WTC11 (cell line): ENCODE measurements around the gene SPIC.

ENCODE experiments used
- CREB1 ChIP-seq: sonication (generic); formaldehyde crosslinking; IDR thresholded peaks from 2 replicates; pipeline ENCODE4 v1.8.0; 2023; ENCODE audit warnings: mild to moderate bottlenecking, missing genetic modification reagents
- CREM ChIP-seq: sonication (generic); formaldehyde crosslinking; IDR thresholded peaks from 2 replicates; pipeline ENCODE4 v1.8.1; 2022; ENCODE audit warnings: mild to moderate bottlenecking, missing genetic modification reagents, moderate library complexity
- ELF4 ChIP-seq: sonication (generic); formaldehyde crosslinking; IDR thresholded peaks from 2 replicates; pipeline ENCODE4 v1.8.1; 2022; ENCODE audit warnings: low read depth, mild to moderate bottlenecking, moderate library complexity, missing genetic modification reagents
- TF ChIP-seq, protein P1 (sequence below): fragments of 200-600 bp; IDR thresholded peaks from 2 replicates; pipeline ENCODE4 v1.8.0; 2022; ENCODE audit warnings: antibody characterized with exemption
- TF ChIP-seq, protein P2 (sequence below): sonication (generic); formaldehyde crosslinking; IDR thresholded peaks from 2 replicates; pipeline ENCODE4 v1.8.1; 2023; ENCODE audit warnings: mild to moderate bottlenecking, missing genetic modification reagents, moderate library complexity
- TF ChIP-seq, protein P3 (sequence below): sonication (generic); formaldehyde crosslinking; IDR thresholded peaks from 2 replicates; pipeline ENCODE4 v1.8.0; 2022; ENCODE audit warnings: mild to moderate bottlenecking, missing genetic modification reagents
- TF ChIP-seq, protein P4 (sequence below): sonication (generic); formaldehyde crosslinking; IDR thresholded peaks from 2 replicates; pipeline ENCODE4 v1.8.1; 2023; ENCODE audit warnings: mild to moderate bottlenecking, missing genetic modification reagents, moderate library complexity
- TF ChIP-seq, protein P5 (sequence below): sonication (generic); formaldehyde crosslinking; IDR thresholded peaks from 2 replicates; pipeline ENCODE4 v1.8.1; 2023; ENCODE audit warnings: mild to moderate bottlenecking, moderate library complexity, missing genetic modification reagents
- TF ChIP-seq, protein P6 (sequence below): sonication (generic); formaldehyde crosslinking; IDR thresholded peaks from 2 replicates; pipeline ENCODE4 v1.8.1; 2022; ENCODE audit warnings: missing genetic modification reagents, borderline replicate concordance
- TF ChIP-seq, protein P7 (sequence below): sonication (generic); formaldehyde crosslinking; conservative IDR thresholded peaks from 2 replicates; pipeline ENCODE4 v1.8.1; 2022; ENCODE audit warnings: mild to moderate bottlenecking, missing genetic modification reagents

DNA sequence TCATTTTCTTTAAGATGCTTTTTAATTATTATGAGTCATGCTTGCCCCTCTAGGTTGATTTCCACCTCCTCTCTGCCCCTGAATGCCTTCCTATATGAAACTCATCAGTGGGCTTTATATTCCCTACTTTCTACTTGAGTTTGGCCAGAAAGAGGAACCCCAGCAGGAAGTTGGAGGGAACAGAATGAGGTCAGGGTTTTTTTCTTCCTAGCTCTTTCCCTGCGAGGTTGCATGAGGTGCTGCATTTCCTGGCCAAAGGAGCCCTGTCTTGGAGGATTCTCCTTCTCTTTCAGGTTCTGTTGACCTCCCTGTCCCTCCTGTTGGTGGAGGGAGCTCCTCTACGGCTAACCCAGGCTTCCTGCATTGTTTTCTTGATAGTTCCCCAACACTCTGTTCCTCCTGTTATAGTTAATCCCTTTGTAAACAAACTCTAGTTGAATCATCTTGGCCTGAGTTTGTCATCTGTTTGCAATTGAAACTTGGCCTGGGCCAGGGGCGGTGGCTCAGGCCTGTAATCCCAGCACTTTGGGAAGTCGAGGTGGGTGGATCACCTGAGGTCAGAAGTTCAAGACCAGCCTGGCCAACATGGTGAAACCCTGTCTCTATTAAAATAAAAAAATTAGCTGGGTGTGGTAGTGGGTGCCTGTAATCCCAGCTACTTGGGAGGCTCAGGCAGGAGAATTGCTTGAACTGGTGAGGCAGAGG, 15.3 kb upstream of the SPIC start:
- TF ChIP-seq, protein P1, sequence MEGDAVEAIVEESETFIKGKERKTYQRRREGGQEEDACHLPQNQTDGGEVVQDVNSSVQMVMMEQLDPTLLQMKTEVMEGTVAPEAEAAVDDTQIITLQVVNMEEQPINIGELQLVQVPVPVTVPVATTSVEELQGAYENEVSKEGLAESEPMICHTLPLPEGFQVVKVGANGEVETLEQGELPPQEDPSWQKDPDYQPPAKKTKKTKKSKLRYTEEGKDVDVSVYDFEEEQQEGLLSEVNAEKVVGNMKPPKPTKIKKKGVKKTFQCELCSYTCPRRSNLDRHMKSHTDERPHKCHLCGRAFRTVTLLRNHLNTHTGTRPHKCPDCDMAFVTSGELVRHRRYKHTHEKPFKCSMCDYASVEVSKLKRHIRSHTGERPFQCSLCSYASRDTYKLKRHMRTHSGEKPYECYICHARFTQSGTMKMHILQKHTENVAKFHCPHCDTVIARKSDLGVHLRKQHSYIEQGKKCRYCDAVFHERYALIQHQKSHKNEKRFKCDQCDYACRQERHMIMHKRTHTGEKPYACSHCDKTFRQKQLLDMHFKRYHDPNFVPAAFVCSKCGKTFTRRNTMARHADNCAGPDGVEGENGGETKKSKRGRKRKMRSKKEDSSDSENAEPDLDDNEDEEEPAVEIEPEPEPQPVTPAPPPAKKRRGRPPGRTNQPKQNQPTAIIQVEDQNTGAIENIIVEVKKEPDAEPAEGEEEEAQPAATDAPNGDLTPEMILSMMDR: no peak
- TF ChIP-seq, protein P2, sequence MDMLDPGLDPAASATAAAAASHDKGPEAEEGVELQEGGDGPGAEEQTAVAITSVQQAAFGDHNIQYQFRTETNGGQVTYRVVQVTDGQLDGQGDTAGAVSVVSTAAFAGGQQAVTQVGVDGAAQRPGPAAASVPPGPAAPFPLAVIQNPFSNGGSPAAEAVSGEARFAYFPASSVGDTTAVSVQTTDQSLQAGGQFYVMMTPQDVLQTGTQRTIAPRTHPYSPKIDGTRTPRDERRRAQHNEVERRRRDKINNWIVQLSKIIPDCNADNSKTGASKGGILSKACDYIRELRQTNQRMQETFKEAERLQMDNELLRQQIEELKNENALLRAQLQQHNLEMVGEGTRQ: no peak
- TF ChIP-seq, protein P3, sequence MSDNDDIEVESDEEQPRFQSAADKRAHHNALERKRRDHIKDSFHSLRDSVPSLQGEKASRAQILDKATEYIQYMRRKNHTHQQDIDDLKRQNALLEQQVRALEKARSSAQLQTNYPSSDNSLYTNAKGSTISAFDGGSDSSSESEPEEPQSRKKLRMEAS (CRISPR knock-in tag): no peak
- TF ChIP-seq CREB1 (CRISPR knock-in tag): no peak
- TF ChIP-seq, protein P4, sequence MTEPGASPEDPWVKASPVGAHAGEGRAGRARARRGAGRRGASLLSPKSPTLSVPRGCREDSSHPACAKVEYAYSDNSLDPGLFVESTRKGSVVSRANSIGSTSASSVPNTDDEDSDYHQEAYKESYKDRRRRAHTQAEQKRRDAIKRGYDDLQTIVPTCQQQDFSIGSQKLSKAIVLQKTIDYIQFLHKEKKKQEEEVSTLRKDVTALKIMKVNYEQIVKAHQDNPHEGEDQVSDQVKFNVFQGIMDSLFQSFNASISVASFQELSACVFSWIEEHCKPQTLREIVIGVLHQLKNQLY (CRISPR knock-in tag): no peak
- TF ChIP-seq, protein P5, sequence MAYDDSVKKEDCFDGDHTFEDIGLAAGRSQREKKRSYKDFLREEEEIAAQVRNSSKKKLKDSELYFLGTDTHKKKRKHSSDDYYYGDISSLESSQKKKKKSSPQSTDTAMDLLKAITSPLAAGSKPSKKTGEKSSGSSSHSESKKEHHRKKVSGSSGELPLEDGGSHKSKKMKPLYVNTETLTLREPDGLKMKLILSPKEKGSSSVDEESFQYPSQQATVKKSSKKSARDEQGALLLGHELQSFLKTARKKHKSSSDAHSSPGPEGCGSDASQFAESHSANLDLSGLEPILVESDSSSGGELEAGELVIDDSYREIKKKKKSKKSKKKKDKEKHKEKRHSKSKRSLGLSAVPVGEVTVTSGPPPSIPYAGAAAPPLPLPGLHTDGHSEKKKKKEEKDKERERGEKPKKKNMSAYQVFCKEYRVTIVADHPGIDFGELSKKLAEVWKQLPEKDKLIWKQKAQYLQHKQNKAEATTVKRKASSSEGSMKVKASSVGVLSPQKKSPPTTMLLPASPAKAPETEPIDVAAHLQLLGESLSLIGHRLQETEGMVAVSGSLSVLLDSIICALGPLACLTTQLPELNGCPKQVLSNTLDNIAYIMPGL (CRISPR knock-in tag): no peak
- TF ChIP-seq, protein P6, sequence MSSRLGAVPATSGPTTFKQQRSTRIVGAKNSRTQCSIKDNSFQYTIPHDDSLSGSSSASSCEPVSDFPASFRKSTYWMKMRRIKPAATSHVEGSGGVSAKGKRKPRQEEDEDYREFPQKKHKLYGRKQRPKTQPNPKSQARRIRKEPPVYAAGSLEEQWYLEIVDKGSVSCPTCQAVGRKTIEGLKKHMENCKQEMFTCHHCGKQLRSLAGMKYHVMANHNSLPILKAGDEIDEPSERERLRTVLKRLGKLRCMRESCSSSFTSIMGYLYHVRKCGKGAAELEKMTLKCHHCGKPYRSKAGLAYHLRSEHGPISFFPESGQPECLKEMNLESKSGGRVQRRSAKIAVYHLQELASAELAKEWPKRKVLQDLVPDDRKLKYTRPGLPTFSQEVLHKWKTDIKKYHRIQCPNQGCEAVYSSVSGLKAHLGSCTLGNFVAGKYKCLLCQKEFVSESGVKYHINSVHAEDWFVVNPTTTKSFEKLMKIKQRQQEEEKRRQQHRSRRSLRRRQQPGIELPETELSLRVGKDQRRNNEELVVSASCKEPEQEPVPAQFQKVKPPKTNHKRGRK (CRISPR knock-in tag): no peak
- no peak for TF ChIP-seq CREM
- no peak for TF ChIP-seq ELF4 (CRISPR knock-in tag)
- TF ChIP-seq, protein P7, sequence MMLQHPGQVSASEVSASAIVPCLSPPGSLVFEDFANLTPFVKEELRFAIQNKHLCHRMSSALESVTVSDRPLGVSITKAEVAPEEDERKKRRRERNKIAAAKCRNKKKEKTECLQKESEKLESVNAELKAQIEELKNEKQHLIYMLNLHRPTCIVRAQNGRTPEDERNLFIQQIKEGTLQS (CRISPR knock-in tag): no peak
